ENCODE measurements around the gene HERC4.
"Not testable (repeated sequence)": the region's sequence is repeated elsewhere in the genome, so short reads cannot be mapped to it uniquely, and the experiment has no call there.

HERC4 gene

GRCh38 chr10:68047122-68047521 lies 28.0 kb downstream of the HERC4 start:
- DNase-seq (ENCODE audit: low read depth in 3 of 3): no peak

- DNase-seq (ENCODE audit: low read depth in 3 of 3): no peak
Observed at GRCh38 chr10:68046642-68047041, 28.4 kb downstream of the HERC4 start.

GRCh38 chr10:68043030-68043429 lies 32.1 kb downstream of the HERC4 start:
- no peak for DNase-seq (ENCODE audit: low read depth in 3 of 3)

DNA sequence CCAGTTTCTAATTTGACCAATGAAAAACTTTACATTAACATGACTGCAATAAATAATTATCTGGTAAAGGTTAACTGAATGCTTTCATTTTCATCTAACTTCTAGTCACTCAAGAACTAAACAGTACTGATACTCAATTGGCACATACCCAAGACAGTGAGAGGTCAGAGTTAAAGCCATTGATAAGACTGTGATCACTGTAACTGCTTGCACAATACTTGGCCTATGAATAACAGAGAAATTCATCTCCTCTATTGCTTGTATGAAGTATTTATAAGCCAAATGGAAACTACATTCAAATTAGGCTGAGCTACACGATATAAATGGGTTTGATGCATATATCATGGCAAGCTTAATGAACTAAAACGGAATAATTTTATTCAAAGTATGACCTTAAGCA lies 43.0 kb downstream of the HERC4 start:
- DNase-seq (ENCODE audit: low read depth in 3 of 3): no peak

DNA sequence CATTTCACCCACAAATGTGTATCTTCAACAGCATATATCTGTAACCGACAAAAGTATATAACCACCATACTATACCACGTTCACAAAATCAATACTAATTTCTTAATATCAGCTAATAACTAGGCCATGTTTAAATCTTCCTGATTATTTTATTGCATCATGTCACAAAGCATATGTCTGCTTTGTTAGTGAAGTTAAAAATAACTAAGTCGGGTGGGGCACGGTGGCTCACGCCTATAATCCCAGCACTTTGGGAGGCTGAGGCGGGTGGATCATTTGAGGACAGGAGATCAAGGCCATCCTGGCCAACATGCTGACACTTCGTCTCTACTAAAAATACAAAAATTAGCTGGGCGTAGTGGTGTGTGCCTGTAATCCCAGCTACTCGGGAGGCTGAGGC lies 47.7 kb downstream of the HERC4 start:
- DNase-seq (ENCODE audit: low read depth in 3 of 3): no peak

DNA sequence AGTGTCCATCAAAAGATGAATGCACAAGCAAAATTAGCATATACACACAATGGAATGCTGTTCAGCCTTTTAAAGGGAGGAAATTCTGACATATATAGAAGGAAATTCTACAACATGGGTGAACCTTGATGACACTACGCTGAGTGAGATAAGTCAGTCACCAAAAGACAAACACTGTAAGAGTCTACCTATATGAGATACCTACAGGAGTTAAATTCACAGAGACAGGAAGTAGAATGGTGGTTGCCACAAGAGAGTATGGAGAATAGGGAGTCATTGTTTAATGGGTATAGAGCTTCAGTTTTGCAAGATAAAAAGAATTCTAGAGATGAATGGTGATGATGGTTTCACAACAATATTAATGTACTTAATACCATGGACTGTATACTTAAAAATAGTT lies 51.8 kb downstream of the HERC4 start:
- DNase-seq (ENCODE audit: low read depth in 3 of 3): no peak

- DNase-seq (ENCODE audit: low read depth in 3 of 3): not testable (repeated sequence)
Observed at GRCh38 chr10:68022324-68022723, 52.8 kb downstream of the HERC4 start.

GRCh38 chr10:68016519-68016918 lies 58.6 kb downstream of the HERC4 start:
- not testable (repeated sequence) for DNase-seq (ENCODE audit: low read depth in 3 of 3)

- DNase-seq (ENCODE audit: low read depth in 3 of 3): no peak
Observed at GRCh38 chr10:68010426-68010940, 64.6 kb downstream of the HERC4 start.

- no peak for DNase-seq (ENCODE audit: low read depth in 3 of 3)
Observed at GRCh38 chr10:68007356-68007755, 67.7 kb downstream of the HERC4 start.

GRCh38 chr10:68001539-68001938 lies 73.5 kb downstream of the HERC4 start:
- no peak for DNase-seq (ENCODE audit: low read depth in 3 of 3)

GRCh38 chr10:68001000-68001399 lies 74.1 kb downstream of the HERC4 start:
- no peak for DNase-seq (ENCODE audit: low read depth in 3 of 3)

GRCh38 chr10:67990093-67990492 lies 85.0 kb downstream of the HERC4 start:
- no peak for DNase-seq (ENCODE audit: low read depth in 3 of 3)

GRCh38 chr10:67988606-67989005 lies 86.5 kb downstream of the HERC4 start:
- no peak for DNase-seq (ENCODE audit: low read depth in 3 of 3)

- not testable (repeated sequence) for DNase-seq (ENCODE audit: low read depth in 3 of 3)
Observed at GRCh38 chr10:67982603-67983002, 92.5 kb downstream of the HERC4 start.

DNA sequence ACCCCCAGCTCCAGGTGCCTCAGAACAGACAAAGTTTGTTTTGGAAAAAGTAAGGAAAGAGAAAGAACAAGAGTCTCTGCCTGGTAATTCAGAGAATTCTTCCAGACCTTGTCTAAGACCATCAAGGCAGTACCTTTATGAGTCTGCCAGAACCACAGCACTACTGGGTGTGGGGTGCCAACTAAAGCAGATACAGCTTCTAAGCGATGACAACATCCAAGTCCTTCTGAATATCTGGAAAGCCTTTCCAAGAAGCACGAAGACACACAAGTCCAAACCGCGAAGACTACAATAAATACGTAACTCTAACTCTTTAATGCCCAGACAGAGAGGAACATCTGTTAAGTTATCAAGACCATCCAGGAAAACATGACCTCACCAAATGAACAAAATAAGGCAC lies 96.3 kb downstream of the HERC4 start:
- DNase-seq (ENCODE audit: low read depth in 3 of 3): no peak

- no peak for DNase-seq (ENCODE audit: low read depth in 3 of 3)
Observed at GRCh38 chr10:67977251-67977650, 97.8 kb downstream of the HERC4 start.

DNA sequence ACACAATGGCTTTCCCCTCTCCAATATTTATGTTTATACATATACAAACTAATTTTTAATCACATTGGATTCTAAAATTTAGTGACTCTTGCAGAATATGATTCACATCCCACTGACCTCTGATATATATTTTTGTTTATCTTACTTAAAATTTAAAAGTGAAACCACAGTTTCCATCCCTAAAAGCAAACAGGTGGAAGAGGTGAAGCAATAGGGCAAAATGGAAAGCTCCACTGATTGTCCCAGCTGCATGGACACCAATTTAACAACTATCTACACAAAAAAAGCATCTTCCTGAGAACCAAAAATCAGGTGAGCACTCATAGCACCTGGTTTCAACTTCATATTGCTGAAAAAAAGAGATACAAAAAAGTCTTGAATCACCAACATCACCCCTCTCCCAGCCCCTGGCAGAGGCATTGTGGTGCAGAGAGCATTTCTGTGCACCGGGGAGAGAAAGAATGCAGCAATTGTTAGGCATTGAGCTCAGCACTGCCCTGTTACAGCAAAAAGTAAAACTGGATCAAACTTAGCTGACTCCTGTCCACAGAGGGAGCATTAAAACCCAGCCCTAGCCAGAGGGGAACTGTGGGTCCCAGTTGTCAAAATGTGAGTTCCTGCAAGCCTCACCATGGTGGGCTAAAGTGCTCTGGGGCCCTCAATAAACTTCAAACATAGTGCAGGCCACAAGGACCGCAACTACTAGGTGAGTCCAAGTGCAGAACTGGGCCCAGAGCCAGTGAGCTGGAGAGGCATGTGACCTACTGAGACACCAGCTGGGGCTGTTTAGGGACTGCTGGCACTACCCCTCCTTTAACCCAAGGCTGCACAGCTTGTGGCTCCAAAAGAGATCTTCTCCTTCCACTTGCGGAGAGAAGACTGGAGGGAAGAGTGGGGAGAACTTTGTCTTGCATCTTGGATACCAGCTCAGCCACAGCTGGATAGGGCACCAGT lies 98.5 kb downstream of the HERC4 start:
- no peak for DNase-seq (ENCODE audit: low read depth in 3 of 3)

- no peak for DNase-seq (ENCODE audit: low read depth in 3 of 3)
Observed at GRCh38 chr10:67975871-67976270, 99.2 kb downstream of the HERC4 start.

- no peak for DNase-seq (ENCODE audit: low read depth in 3 of 3)
Observed at GRCh38 chr10:67971311-67971710, 103.8 kb downstream of the HERC4 start.

GRCh38 chr10:67969875-67970274 lies 105.2 kb downstream of the HERC4 start:
- no peak for DNase-seq (ENCODE audit: low read depth in 3 of 3)

- not testable (repeated sequence) for DNase-seq (ENCODE audit: low read depth in 3 of 3)
Observed at GRCh38 chr10:67966035-67966434, 109.0 kb downstream of the HERC4 start.

GRCh38 chr10:67965456-67965855 lies 109.6 kb downstream of the HERC4 start:
- no peak for DNase-seq (ENCODE audit: low read depth in 3 of 3)

Measured in stimulated activated CD4-positive, alpha-beta T cell treated with anti-CD3 and anti-CD28 coated beads, TNF-alpha, amount 100 ng/mL, for 4 hours (primary cell).